Small intestine (tissue), 7 donors: Measurements from ENCODE around the gene SRPK1. TPM values are rescaled to one million over a fixed set of nuclear protein-coding genes. Genes with fewer than 3 reads are reported as not detected.
"Not testable (repeated sequence)": the region's sequence is repeated elsewhere in the genome, so short reads cannot be mapped to it uniquely, and the experiment has no call there.

ENCODE experiments used
- DNase-seq, 2 donors: peaks; one replicate each; pipeline versions ENCODE4 v3.0.0 to v3.0.0-alpha.2; 2013
- FAIRE-seq: peaks from 2 replicates; lab custom pipeline; 2012; peaks lifted over from hg19 to GRCh38; lab: Jason Lieb, UNC
- H3K27ac ChIP-seq, 3 donors: one replicate each; pipeline ENCODE4 v1.5.1; 2013; ENCODE audit warnings: low read length in 2 of 3, mild to moderate bottlenecking in 2 of 3, control low read depth in 1 of 3, inconsistent platforms in 1 of 3, low read depth in 1 of 3, moderate library complexity in 1 of 3
- H3K27me3 ChIP-seq, 3 donors: one replicate each; pipeline ENCODE4 v1.6.1; 2013; ENCODE audit warnings: low read length in 3 of 3, inconsistent platforms in 1 of 3; ENCODE audit not compliant: control insufficient read depth in 3 of 3, insufficient read depth in 3 of 3
- H3K36me3 ChIP-seq, 3 donors: one replicate each; pipeline ENCODE4 v1.6.1; 2013; ENCODE audit warnings: low read length in 3 of 3, inconsistent platforms in 1 of 3, low read depth in 1 of 3, mild to moderate bottlenecking in 1 of 3, moderate library complexity in 1 of 3; ENCODE audit not compliant: control insufficient read depth in 3 of 3, insufficient read depth in 2 of 3
- H3K4me1 ChIP-seq, 3 donors: one replicate each; pipeline ENCODE4 v1.6.1; 2013; ENCODE audit warnings: low read length in 2 of 3, inconsistent platforms in 1 of 3, low read depth in 1 of 3, mild to moderate bottlenecking in 1 of 3, moderate library complexity in 1 of 3; ENCODE audit not compliant: control insufficient read depth in 3 of 3, insufficient read depth in 2 of 3
- H3K4me3 ChIP-seq, 3 donors: one replicate each; pipeline ENCODE4 v1.5.1; 2013; ENCODE audit warnings: low read length in 3 of 3, control low read depth in 1 of 3, inconsistent platforms in 1 of 3, low read depth in 1 of 3, mild to moderate bottlenecking in 1 of 3, moderate library complexity in 1 of 3
- H3K9me3 ChIP-seq, 2 donors: one replicate each; pipeline ENCODE4 v1.6.1; 2013; ENCODE audit warnings: low read depth in 1 of 2, low read length in 1 of 2; ENCODE audit not compliant: control insufficient read depth in 2 of 2, insufficient read depth in 1 of 2
- WGBS, 3 donors: extraction: QIAGEN DNeasy Blood & Tissue Kit; methylation state at CpG; one replicate each; pipeline ENCODE4 v1.1.7; 2013; 5-methylcytosine and 5-hydroxymethylcytosine counted together
- polyA plus RNA-seq, 4 donors: library from polyadenylated mRNA; stranded (reverse) in 3 of 4; unstranded in 1 of 4; fragments of 200-250 nt in 3 of 4; fragments of 120-200 nt in 1 of 4; gene quantifications; one replicate each; pipeline versions ENCODE4 v1.2.1 to v1.2.3, GENCODE V29; 2013
- donor health status: healthy with polysubstance abuse.
- donor health status: control.
- donor health status: control.
- donor health status: Bipolar disorder and iron deficiency.
- donor health status: healthy.

Gene SRPK1
- polyA plus RNA-seq, 4 donors: 14.9 to 48.0 (median 30.6) TPM

DNA sequence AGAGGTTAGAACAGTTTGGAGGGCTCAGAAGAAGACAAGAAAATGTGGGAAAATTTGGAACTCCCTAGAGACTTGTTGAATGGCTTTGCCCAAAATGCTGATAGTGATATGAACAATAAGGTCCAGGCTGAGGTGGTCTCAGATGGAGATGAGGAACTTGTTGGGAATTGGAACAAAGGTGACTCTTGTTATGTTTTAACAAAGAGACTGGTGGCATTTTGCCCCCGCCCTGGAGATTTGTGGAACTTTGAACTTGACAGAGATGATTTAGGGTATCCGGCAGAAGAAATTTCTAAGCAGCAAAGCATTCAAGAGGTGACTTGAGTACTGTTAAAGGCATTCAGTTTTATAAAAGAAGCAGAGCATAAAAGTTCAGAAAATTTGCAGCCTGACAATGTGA is 19.1 kb upstream of the SRPK1 start:
- not testable (repeated sequence) for H3K27me3 ChIP-seq, H3K4me3 ChIP-seq, H3K4me1 ChIP-seq, H3K36me3 ChIP-seq, FAIRE-seq, H3K27ac ChIP-seq, DNase-seq
- 39 to 67% (median 60%) methylated on average over 2 of the region's 2 CpGs for WGBS, 3 donors
- peaks cover 0 to 29% of the 10 kb centered on the region in 2 donors for H3K9me3 ChIP-seq

DNA sequence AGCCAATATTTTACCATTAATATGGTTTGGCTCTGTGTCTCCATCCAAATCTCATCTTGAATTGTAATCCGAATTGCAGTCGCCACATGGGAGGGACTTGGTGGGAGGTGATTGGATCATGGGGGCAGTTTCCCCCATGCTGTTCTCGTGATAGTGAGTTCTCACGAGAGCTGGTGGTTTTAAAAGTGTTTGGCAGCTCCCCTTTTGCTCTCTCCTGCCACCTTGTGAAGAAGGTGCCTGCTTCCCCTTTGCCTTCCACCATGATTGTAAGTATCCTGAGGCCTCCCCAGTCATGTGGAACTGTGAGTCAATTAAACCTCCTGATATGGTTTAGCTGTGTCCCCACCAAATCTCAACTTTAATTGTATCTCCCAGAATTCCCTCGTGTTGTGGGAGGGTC is 18.4 kb upstream of the SRPK1 start:
- H3K36me3 ChIP-seq: not testable (repeated sequence)
- 88 to 95% (median 94%) methylated on average over 5 of the region's 5 CpGs for WGBS, 3 donors

DNA sequence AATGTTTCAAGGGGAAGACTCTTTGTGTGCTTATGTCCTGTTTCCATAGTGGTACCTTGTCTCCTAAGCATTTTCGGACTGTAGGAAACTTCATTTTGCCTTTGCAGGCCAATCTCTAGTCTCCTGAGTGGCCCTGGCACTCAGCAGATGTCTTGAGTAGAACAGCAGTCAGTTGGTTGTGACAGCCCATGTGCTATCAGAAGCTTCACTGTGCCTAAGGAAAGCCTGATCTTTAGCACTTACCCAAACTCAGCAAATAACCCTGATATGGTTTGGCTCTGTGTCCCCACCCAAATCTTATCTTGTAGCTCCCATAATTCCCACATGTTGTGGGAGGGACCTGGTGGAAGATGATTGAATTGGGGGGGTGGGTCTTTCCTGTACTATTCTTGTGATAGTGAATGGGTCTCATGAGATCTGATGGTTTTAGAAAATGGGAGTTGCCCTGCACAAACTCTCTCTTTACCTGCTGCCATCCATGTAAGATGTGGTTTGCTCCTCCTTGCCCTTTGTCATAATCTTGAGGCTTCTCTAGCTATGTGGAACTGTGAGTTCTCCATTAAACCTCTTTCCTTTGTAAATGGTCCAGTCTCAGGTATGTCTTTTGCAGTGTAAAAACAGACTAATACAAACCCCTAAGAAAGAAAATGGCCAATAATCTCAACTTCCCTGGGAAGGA is 15.9 kb upstream of the SRPK1 start:
- no peaks in the 10 kb centered on the region for H3K36me3 ChIP-seq
- DNase-seq (no peak), FAIRE-seq (no peak)
- H3K27me3 ChIP-seq: no peaks in the 10 kb centered on the region
- H3K27ac ChIP-seq: no peak overlapping the region
- no peak overlapping the region for H3K4me3 ChIP-seq
- H3K4me1 ChIP-seq: no peaks in the 10 kb centered on the region
- 88 to 94% (median 92%) methylated on average over 1 of the region's 1 CpG for WGBS, 3 donors
- peaks cover 0 to 29% of the 10 kb centered on the region in 2 donors for H3K9me3 ChIP-seq

More for the DNA sequence above, 18.4 kb upstream of the SRPK1 start:
- not testable (repeated sequence) for FAIRE-seq, DNase-seq, H3K4me1 ChIP-seq, H3K27me3 ChIP-seq, H3K4me3 ChIP-seq, H3K27ac ChIP-seq
- peaks cover 0 to 29% of the 10 kb centered on the region in 2 donors for H3K9me3 ChIP-seq

DNA sequence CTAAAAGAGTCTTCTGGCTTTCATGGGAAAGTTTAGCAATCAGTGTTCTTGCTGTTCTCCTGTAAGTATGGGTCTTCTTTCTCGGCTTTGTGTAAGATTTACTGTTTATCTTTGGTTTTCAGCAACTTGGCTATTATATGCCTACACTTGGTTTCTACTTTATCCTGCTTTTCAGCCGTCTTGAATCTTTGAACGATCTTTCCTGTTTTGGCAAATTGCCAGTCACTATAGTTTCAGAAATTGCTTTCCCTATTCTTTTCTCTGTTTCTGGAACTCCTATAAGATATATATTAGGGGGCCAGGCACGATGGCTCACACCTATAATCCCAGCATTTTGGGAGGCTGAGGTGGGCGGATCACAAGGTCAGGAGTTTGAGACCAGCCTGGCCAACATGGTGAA is 14.6 kb upstream of the SRPK1 start:
- Histone ChIP-seq H3K36me3 (no peaks in the 10 kb centered on the region), H3K4me1 (no peaks in the 10 kb centered on the region), H3K4me3 (no peak overlapping the region), H3K27ac (no peak overlapping the region), H3K9me3 (peaks cover 0 to 18% of the 10 kb centered on the region in 2 donors), H3K27me3 (no peaks in the 10 kb centered on the region)
- DNase-seq (no peak), FAIRE-seq (no peak)
- WGBS, 3 donors: 56 to 64% (median 60%) methylated on average over 5 of the region's 5 CpGs

DNA sequence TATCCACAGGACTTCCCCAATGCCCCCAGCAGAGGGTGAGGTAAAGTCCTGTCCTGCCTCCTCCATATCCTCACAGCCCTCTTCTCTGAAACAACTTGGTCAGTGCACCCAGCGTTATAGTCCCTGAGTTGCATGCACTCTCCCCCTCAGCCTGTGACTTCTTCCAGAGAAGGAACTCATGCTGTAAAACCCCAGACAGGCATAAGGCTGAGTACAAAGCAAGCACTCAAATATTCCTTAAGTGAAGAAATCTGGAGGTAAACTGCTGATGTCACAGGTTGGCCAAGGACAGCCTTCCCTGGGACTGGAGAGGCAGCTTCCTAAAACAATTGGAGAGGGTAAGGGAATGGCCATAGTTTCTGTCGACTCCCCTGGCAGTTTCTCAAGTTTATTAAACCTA is 12.9 kb upstream of the SRPK1 start:
- Histone ChIP-seq H3K36me3 (no peaks in the 10 kb centered on the region), H3K27ac (no peak overlapping the region), H3K4me1 (no peaks in the 10 kb centered on the region), H3K27me3 (no peaks in the 10 kb centered on the region), H3K4me3 (no peak overlapping the region), H3K9me3 (peaks cover 0 to 10% of the 10 kb centered on the region in 2 donors)
- FAIRE-seq: no peak
- no peak for DNase-seq
- 43 to 57% (median 55%) methylated on average over 2 of the region's 2 CpGs for WGBS, 3 donors

DNA sequence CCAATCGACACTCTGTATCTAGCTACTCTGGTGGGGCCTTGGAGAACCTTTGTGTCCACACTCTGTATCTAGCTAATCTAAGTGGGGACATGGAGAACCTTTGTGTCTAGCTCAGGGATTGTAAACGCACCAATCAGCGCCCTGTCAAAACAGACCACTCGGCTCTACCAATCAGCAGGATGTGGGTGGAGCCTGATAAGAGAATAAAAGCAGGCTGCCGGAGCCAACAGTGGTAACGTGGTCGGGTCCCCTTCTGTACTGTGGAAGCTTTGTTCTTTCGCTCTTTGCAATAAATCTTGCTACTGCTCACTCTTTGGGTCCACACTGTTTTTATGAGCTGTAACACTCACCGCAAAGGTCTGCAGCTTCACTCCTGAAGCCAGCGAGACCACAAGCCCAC is 11.0 kb upstream of the SRPK1 start:
- H3K27me3 ChIP-seq, H3K4me3 ChIP-seq, H3K27ac ChIP-seq, FAIRE-seq, DNase-seq, H3K9me3 ChIP-seq, H3K36me3 ChIP-seq, H3K4me1 ChIP-seq: not testable (repeated sequence)
- WGBS, 3 donors: 84 to 87% (median 84%) methylated on average over 8 to 10 of the region's 10 CpGs

DNA sequence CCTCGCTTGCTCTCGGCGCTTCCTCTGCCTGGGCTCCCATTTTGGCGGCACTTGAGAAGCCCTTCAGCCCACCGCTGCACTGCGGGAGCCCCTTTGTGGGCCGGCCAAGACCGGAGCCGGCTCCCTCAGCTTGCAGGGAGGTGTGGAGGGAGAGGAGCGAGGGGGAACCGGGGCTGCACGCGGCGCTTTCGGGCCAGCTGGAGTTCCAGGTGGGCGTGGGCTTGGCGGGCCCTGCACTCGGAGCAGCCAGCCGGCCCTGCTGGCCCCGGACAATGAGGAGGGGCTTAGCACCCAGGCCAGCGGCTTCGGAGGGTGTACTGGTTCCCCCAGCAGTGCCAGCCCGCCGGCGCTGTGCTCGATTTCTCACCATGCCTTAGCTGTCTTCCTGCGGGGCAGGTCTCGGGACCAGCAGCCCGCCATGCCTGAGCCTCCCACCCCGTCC is 10.2 kb upstream of the SRPK1 start:
- no peaks in the 10 kb centered on the region for H3K9me3 ChIP-seq
- H3K36me3 ChIP-seq: no peaks in the 10 kb centered on the region
- DNase-seq: no peak
- no peak overlapping the region for H3K4me3 ChIP-seq
- no peak overlapping the region for H3K27ac ChIP-seq
- H3K27me3 ChIP-seq: no peaks in the 10 kb centered on the region
- FAIRE-seq: no peak
- no peaks in the 10 kb centered on the region for H3K4me1 ChIP-seq
- 93 to 99% (median 97%) methylated on average over 29 to 30 of the region's 30 CpGs for WGBS, 3 donors

DNA sequence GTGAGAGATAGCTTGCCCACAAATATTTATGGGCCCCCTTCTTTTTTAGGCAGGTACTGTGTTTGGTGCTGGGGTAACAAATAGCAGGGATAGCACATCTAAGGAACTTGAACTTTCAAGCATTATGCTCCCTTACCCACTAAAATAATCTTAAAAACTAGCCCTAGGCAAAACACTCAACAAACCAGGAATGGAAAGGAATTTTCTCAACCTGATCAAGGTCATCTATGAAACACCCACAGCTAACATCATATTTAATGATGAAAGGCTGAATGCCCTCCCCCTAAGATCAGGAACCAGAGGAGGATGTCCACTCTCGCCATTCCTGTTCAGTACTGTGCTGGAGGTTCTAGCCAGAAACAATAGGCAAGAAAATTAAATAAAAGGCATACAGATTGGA is 8.7 kb upstream of the SRPK1 start:
- Histone ChIP-seq H3K4me1 (no peaks in the 10 kb centered on the region), H3K36me3 (no peaks in the 10 kb centered on the region), H3K27me3 (no peaks in the 10 kb centered on the region), H3K4me3 (no peak overlapping the region), H3K9me3 (no peaks in the 10 kb centered on the region), H3K27ac (no peak overlapping the region)
- DNase-seq (no peak), FAIRE-seq (no peak)
- WGBS, 3 donors: 89 to 100% (median 97%) methylated on average over 1 of the region's 1 CpG
